Activated CD8-positive, alpha-beta memory T cell treated with anti-CD3 and anti-CD28 coated beads, Interleukin-2, amount 50 U/mL, for 24 hours (primary cell): ENCODE measurements around the gene CDC34.

ENCODE experiments used
- DNase-seq: peaks from one replicate; pipeline ENCODE4 v3.0.0-alpha.2; 2020; ENCODE audit errors: extremely low read depth

CDC34 gene, protein sequence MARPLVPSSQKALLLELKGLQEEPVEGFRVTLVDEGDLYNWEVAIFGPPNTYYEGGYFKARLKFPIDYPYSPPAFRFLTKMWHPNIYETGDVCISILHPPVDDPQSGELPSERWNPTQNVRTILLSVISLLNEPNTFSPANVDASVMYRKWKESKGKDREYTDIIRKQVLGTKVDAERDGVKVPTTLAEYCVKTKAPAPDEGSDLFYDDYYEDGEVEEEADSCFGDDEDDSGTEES

DNA sequence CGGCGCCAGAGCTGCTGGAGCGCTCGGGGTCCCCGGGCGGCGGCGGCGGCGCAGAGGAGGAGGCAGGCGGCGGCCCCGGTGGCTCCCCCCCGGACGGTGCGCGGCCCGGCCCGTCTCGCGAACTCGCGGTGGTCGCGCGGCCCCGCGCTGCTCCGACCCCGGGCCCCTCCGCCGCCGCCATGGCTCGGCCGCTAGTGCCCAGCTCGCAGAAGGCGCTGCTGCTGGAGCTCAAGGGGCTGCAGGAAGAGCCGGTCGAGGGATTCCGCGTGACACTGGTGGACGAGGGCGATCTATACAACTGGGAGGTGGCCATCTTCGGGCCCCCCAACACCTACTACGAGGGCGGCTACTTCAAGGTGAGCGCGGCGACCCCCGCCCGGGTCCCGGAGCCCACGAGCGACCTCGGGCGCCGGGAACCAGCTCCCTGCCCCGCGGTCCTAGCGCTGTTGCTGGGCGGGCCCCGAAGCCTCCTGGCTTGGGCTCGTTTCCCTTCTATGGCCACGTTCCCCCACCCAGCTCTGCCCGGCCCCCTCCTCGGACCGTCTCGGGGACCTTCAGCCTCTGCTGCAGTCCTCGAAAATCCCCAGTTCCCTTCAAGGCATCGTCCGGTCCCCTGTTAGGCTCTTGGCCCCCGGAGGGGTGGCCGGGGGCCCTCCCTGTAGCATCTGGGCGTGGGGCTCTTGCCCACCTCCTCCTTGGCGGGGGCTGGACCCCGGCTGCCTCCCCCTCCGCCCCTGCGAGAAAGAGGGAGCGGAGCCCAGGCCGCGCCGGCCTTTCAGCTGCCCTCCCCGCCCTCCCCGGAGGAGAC lies at the start of gene CDC34:
Gene CDC34, plus strand, starts transcription at position 8 of the 808 bp plus-strand sequence. Its CDS starts 172 bp downstream, at position 180.
- DNase-seq: no peak

DNA sequence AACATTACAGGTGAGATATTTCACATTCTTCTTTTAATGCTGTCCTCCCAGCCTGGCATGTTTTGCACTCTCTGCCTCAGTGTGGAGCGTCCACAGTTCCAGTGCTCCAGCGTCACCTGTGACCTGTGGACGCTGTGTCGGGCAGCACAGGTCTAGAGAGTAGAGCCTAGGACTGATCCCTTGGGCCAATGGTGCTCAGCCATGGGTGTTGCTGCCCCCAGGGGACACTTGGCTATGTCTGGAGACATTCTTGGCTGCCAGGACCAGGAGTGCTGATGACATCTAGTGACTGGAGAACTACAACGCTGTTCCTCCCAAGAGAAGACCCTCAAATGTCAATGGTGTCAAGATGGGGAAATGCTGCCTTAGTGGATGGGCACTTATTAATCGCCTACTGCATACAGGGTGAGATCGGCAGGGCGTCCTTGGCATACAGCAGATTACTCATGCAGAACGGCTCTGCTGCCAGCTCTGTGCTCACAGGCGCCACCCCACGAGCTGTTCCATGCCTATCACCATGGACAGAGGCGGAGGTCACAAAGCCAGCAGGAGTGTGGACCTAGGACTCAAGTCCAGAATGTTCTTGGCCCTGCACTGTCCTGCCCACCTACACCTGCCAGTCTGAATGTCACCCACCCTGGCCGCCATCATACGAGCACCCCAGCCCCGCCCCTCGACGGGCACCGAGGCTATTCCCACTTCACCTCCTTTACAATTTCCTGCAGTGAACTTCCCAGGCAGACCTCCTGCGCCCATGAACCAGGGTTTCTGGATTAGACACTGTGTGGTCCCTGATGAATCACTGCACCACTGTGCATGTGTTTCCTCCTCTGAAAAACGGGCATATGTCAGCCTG lies 49.1 kb upstream of the CDC34 start:
- no peak for DNase-seq

DNA sequence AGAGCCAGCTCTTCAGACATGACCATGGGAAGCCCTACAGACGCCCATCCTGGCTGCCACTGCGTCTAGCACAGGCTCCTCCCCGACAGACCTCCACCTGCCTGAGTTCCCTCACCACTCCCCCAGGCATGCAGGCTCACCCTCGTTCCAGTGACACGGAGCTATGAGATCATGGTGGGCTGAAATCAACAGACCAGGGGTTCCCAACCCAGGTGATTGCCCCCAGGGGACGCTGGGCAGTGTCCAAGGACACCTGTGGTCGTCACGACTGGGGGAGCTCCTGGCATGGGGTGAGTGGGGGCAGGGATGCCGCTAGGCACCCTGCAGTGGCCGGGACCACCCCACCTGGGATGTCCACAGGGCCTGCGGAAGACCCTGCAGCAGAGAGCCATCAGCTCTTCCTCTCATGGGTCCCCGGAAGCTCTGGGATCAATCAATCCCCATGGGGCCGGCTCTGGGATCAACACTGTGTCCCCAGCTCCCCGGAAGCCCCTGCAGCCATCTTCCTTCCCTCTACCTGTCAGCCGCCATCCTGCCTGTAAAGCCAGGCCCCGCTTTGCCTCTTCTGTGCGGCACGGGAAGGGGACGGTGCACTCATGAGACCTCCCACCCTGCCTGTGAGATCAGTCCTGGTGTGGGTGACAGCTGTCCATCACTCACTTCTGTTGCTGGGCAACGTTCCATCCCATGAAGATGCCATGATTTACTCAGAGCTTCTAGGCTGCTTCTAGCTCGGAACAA lies 48.1 kb upstream of the CDC34 start:
- DNase-seq: no peak

DNA sequence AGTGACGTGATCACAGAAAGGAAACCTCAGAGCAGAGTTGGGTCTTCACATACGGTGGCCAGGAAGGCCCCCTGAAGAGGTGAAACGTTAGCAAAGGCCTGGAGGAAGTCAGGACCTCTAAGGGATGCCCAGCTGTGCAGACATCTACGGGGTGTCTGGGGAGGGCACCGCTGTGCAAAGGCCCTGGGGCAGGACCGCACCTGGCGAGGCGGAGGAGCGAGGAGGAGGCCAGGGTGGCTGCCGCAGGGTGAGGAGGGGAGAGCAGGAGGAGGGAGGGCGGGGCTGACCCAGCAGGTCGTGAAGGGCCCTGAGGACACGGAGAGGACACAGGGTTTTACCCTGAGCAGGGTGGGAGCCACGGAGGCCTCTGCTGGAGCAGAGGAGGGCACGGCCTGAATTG lies 47.1 kb upstream of the CDC34 start:
- no peak for DNase-seq

DNA sequence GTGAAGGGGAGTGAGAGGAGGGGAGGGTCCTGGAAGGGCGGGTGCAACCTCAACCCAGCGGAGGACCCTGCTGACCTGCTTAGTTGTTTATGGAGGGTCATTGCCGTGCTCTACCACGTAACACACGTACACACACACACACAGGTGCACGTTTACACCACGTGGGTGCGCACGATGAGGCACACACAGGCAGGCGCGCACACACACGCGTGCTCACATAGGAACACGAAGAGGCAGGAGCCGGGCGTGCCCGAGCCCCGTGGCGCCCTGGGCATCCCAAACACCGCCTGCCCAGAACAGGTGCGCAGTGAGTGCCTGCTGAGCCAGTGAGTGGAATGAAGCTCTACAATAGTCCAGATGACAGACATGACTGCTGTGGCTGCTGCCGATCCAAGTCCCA lies 46.5 kb upstream of the CDC34 start:
- no peak for DNase-seq

DNA sequence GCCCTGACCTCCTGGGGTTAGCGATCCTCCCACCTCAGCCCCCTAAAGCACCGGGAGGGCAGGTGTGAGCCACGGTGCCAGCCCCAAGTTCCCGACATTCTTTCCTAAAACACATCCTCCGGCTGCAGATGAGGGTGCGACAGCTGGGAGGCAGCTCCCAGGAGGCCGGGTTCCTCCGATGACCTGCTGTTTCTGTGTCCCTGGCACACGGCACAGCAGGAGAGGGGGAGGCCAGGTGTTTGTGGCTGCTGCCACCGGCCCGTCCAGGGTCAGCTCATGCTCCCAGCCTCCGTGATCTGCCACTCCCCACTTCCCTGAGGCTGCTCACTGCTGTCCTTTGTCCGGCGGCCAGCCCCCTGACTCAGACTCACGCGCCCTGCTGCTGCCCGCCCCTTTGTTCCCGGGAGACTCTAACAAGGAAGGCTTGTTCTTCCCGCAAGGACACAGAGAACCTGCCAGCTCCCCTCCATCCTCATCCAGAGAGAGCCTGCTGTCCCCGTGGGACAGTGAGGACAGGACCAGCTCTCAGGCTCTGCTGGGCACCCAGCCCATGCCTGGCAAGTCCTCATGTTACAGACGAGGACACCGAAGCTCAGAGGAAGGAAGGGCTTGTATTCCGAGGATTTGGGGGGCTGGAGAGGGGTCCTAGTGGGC lies 45.9 kb upstream of the CDC34 start:
- DNase-seq: no peak

DNA sequence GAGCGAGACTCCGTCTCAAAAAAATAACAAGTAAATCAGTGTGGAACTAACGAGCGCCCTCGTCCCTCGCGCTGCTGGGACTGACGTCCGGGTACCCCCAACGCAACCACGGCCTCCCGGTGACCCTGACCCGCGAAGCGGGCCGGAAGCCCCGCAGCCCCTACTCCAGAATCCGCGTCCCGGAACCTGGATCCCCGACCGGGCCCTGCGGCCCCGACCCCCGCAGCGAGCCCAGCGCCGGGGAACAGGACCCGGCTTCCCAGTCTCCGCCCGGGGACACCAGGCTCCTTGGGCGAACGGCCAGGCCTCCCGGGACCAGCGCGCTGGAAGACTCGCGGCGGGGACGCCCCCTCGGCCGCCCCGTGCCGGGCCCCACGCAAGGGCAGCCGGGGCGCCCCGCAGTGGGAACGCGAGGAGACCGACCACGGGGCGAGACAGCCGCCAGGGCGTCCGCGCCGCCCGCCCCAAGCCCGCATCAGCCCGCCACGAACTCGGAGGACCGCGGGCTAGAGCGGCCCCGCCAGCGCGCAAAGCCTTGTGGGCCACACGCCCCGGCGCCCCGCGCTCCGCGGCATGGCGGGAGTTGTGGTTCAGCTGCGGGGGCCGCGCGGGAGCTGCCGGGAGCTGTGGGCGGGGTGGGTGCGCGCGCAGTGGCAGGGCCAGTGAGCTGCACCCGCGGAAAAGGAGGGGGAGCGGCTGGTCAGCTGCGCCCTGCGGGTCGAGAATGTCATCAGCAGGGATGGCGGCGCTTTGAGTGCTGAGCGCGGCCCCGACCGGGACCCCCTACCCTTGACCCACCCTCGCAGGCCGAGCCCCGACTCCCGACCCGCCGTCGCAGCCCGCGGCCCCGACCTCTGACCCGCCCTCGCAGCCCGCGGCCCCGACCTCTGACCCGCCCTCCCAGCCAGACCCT lies 42.8 kb upstream of the CDC34 start:
- peak; percentile 71 for DNase-seq

DNA sequence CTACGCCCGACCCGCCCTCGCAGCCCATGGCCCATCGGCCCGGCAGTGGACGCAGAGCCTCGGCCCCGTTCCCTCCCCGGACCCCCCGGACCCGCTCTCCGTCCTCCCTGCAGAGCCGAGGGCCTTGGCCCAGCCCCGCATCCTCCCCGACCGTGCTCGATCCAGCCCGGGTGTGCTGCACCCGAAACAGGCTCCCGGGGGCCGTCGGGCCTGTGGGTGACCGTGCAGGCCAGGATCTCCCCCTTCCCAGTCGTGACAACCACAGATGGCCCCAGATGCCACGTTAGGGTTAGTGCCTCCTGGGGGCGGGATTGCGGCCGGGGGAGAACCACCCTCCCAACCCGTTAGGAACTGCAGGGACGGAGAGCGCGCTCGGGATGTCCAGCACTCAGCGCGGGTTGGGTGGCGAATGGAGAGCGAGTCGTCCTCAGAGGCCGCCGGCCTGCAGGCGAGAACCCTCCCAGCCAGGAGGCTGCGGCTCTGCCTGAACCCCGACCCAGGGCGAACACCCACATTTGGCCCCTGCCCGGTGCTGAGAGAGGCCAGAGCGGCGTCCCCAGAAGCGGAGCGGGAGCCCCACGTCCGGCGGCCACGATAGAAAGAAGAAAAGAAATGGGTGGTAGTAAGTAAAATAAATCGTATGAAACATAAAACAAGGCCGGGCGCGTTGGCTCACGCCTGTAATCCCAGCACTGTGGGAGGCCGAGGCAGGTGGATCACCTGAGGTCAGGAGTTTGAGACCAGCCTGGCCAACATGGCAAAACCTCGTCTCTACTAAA lies 42.0 kb upstream of the CDC34 start:
- no peak for DNase-seq

DNA sequence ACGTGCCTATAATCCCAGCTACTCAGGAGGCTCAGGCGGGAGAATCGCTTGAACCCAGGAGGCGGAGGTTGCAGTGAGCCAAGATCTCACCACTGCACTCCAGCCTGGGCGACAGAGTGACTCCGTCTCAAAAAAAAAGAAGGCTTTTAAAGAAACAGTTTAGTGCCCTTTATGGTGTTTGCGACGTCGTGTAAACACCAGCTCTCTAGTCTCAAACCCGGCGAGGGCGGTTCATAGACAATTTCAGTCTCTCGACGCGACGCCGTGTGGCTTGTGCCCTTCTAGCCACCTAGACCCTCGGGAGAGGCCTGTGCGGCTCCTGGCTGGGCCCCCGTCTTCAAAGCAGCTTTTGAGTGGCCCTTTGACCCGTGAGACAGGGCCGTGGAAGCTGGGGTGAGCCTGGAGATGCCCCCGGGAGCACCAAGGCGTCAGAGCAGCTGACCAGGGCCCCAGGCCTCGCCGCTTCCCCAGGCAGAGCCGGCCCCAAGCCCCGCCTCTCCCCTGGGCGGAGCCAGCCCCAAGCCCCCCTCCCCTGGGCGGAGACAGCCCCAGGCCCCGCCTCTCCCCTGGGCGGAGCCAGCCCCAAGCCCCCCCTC lies 40.3 kb upstream of the CDC34 start:
- DNase-seq: no peak

DNA sequence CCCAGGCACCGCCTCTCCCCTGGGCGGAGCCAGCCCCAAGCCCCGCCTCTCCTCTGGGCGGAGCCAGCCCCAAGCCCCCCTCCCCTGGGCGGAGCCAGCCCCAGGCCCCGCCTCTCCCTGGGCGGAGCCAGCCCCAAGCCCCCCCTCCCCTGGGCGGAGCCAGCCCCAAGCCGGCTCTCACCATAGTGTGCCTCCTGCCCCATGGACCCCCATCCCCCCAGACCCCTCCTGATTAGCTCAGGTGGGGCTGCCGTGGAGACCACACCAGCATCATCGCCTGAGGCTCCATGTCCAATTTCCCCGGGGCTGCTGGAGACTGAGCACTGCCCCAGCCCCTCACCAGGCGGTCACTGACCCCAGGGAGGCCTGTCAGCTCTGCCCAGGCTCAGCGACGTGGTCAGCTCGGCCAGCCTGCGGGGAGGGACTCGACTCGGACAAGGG lies 39.4 kb upstream of the CDC34 start:
- no peak for DNase-seq

DNA sequence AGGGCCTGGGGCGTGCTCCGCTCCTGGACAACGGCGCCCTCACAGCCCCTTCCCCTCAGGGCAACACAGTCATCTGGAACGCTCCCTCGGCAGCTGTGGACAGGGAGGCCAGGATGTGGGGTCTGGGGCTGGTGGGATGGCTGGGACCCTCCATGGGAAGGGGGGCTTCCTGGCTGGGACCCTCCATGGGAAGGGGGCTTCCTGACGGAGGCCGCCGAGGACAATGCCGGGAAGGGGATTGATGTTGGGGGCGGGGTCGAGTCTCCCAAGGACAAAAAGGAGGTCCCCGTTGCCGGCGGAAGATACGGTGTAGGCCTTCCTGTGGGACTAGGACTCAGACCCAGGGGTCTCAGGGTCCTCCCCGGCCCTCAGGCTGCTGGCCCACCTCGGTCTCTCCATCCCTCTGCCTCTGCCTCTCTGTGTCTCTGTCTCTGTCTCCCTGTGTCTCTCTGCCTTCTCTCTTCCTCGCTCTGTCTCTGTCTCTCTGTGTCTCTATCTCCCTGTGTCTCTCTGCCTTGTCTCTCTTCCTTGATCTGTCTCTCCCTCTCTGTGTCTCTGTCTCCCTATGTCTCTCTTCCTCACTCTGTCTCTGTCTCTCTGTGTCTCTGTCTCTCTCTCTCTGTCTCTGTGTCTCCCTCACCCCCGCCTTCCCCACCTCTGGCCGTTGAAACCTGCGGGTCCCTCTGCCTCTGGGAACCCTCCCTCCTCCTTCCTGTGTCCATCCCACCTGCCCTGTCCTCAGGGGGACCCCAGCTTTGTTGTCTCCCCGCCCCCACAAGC lies 38.0 kb upstream of the CDC34 start:
- no peak for DNase-seq

DNA sequence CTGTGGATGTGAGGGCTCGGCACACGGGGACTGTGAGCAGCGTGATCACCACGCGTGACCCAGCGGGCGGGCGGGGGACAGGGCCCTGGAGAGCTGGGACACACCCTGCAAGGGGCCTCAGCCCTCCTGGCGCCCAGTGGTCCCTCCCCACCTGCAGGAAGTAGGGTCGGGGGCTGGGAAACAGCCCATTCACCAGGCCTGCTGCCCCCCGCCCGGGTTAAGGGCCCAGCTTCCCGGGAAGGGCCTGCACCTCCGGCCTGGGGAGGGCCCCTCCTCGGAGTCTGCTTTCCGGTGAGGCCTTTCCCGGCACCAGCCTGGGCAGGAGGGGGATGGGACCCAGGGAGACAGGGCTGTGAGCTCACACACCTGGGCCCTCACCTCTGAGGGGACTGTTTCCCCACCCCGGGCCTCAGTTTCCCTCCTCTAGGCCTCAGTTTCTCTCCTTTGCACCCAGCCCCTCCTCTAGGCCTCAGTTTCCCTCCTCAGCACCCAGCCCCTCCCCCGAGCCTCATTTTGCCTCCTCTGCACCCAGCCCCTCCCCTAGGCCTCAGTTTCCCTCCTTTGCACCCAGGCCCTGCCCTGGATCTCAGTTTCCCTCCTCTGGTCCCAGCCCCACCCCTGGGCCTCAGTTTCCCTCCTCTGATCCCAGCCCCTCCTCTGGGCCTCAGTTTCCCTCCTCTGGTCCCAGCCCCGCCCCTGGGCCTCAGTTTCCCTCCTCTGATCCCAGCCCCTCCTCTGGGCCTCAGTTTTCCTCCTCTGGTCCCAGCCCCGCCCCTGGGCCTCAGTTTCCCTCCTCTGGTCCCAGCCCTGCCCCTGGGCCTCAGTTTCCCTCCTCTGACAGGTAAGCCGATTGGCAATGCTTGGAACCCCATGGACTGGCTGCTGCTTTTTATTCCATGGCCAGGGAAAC lies 37.1 kb upstream of the CDC34 start:
- DNase-seq: no peak

DNA sequence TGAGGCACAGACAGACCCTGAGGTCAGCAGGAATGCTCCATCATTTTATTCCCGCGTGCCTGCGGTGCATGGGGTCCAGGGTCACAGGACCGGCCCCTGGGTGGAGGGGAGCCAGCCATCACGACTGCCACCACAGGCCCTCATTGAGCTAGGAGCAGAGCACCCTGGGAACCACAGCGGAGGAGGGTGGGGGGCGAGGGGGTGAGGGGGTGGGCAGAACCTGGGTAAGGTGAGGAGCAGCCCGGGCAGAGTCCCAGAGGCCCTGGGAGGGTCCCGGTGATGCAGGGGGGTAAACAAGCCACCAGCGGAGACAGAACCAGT lies 36.5 kb upstream of the CDC34 start:
- no peak for DNase-seq

DNA sequence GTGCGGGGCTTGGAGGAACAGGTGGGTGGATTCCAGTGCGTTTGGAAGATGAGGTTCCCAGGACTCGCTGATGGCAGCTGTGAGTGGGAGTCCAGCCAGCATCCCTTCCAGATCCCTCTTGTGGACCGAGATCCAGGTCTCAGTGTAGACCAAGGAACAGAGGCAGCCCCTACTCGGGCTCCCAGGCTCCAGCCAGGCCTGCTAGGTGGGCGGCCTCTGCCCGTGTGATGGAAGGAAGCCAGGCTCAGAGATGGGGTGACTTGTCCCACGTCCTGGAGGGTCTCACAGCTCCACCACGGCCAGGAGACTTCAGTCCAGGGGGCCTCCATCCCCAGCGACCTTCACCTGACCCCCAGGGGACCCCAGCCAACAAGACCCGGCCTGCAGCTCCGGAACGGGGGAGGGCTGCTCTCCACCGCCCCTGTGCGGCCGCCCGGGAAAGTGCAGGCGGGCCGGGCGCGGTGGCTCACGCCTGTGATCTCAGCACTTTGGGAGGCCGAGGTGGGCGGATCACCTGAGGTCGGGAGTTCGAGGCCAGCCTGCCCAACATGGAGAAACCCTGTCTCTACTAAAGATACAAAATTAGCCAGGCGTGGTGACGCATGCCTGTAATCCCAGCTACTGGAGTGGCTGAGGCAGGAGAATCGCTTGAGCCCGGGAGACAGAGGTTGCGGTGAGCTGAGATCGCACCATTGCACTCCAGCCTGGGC lies 36.0 kb upstream of the CDC34 start:
- no peak for DNase-seq

DNA sequence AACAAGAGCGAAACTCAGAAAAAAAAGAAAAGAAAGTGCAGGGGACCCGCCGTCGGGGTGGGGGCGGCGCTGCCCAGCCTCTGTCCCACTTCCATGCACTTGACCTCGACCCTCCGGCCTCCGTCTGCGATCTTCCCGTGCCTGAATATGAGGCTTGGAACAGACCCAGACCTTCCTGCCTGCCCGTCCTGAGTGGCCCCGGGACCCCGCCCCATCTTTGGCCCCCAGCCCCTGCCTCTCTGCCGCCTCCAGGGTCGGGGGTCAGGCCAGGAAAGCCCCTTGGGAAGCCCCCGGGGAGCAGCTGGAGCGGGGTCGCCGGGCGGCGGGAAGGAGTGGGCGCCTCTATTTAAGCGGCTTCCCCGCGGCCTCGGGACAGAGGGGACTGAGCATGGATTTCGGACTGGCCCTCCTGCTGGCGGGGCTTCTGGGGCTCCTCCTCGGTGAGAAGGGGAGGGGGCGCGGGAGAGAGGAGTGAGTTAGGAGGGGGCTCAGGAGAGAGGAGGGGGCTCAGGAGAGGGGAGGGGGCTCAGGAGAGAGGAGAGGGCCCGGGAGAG lies 35.4 kb upstream of the CDC34 start, which contains the start of gene MADCAM1:
Gene MADCAM1, plus strand, starts transcription at position 375 of the 554 bp plus-strand sequence. Its CDS starts 14 bp downstream, at position 389.
- DNase-seq: no peak

DNA sequence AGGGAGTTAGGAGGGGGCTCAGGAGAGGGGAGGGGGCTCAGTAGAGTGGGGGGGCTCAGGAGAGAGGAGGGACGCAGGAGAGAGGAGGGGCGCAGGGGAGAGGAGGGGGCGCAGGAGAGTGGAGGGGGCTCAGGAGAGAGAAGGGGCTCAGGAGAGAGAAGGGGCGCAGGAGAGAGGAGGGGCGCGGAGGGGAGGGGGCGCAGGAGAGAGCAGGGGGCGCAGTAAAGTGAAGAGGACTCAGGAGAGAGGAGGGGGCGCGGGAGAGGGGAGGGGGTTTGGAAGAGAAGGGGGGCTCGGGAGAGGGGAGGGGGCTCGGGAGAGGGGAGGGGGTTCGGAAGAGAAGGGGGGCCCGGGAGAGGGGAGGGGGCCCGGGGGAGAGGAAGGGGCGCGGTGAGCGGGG lies 34.6 kb upstream of the CDC34 start:
- DNase-seq: no peak
